Measurements from ENCODE around the gene EDN2.
A peak's percentile ranks its signal among the peaks of the same experiment; 100 is the strongest.

The EDN2 gene

GRCh38 chr1:41487126-41488039 lies 2.9 kb upstream of the EDN2 start:
- H3K27me3 ChIP-seq (ENCODE audit: insufficient read depth, low read depth, severe bottlenecking), result no peaks in the 10 kb centered on the region
- H3K27ac ChIP-seq, result peak overlapping the region; percentile 66
- TF ChIP-seq CTCF (IDR thresholded peaks at IDR 0.05; ENCODE audit: low read depth, low read length), result no peak
- no peak overlapping the region for H3K4me3 ChIP-seq (ENCODE audit: low read depth, low read length)
- H3K36me3 ChIP-seq, result no peaks in the 10 kb centered on the region
- no peaks in the 10 kb centered on the region for H3K9me3 ChIP-seq (ENCODE audit: severe bottlenecking)
- DNase-seq, result no peak

GRCh38 chr1:41486371-41487125 lies 2.1 kb upstream of the EDN2 start:
- Histone ChIP-seq H3K27me3 (ENCODE audit: insufficient read depth, low read depth, severe bottlenecking) (no peaks in the 10 kb centered on the region), H3K36me3 (no peaks in the 10 kb centered on the region), H3K4me3 (ENCODE audit: low read depth, low read length) (no peak overlapping the region), H3K9me3 (ENCODE audit: severe bottlenecking) (no peaks in the 10 kb centered on the region), H3K27ac (peak overlapping the region; percentile 66)
- TF ChIP-seq CTCF (IDR thresholded peaks at IDR 0.05; ENCODE audit: low read depth, low read length), result no peak
- DNase-seq, result no peak

GRCh38 chr1:41486053-41486370 lies 1.5 kb upstream of the EDN2 start:
- Histone ChIP-seq H3K36me3 (no peaks in the 10 kb centered on the region), H3K9me3 (ENCODE audit: severe bottlenecking) (no peaks in the 10 kb centered on the region), H3K27ac (peak overlapping the region; percentile 66), H3K27me3 (ENCODE audit: insufficient read depth, low read depth, severe bottlenecking) (no peaks in the 10 kb centered on the region), H3K4me3 (ENCODE audit: low read depth, low read length) (no peak overlapping the region)
- DNase-seq, result no peak
- no peak for TF ChIP-seq CTCF (IDR thresholded peaks at IDR 0.05; ENCODE audit: low read depth, low read length)

GRCh38 chr1:41485605-41486004 lies 1.1 kb upstream of the EDN2 start:
- H3K27me3 ChIP-seq (ENCODE audit: insufficient read depth, low read depth, severe bottlenecking), result no peaks in the 10 kb centered on the region
- H3K9me3 ChIP-seq (ENCODE audit: severe bottlenecking), result no peaks in the 10 kb centered on the region
- TF ChIP-seq CTCF (IDR thresholded peaks at IDR 0.05; ENCODE audit: low read depth, low read length), result no peak
- H3K27ac ChIP-seq, result no peak overlapping the region
- DNase-seq, result no peak
- no peaks in the 10 kb centered on the region for H3K36me3 ChIP-seq
- no peak overlapping the region for H3K4me3 ChIP-seq (ENCODE audit: low read depth, low read length)

- DNase-seq, result no peak
- Histone ChIP-seq H3K27me3 (ENCODE audit: insufficient read depth, low read depth, severe bottlenecking) (no peaks in the 10 kb centered on the region), H3K27ac (no peak overlapping the region), H3K36me3 (no peaks in the 10 kb centered on the region), H3K4me3 (ENCODE audit: low read depth, low read length) (no peak overlapping the region), H3K9me3 (ENCODE audit: severe bottlenecking) (no peaks in the 10 kb centered on the region)
- TF ChIP-seq CTCF (IDR thresholded peaks at IDR 0.05; ENCODE audit: low read depth, low read length), result no peak
Observed at GRCh38 chr1:41483960-41484401, 502 bp downstream of the EDN2 start.

Data from WERI-Rb-1 (cell line).